T-helper 2 cell treated with Interferon-gamma antibody and Interleukin-4, amounts not matched to agents 5 μg/mL and 100 μg/mL, for 36 hours (primary cell): ENCODE measurements around the gene LDHD.
A peak's percentile ranks its signal among the peaks of the same experiment; 100 is the strongest.

Source experiments
- DNase-seq: peaks from one replicate; pipeline ENCODE4 v3.0.0; 2021; ENCODE audit warnings: low spot score
- H3K27ac Mint-ChIP-seq: one replicate; pipeline ENCODE4 v1.8.0; 2021; ENCODE audit warnings: mild to moderate bottlenecking, mixed read lengths
- H3K27me3 Mint-ChIP-seq: one replicate; pipeline ENCODE4 v1.8.0; 2021; ENCODE audit warnings: low read depth, mixed read lengths
- H3K36me3 Mint-ChIP-seq: one replicate; pipeline ENCODE4 v1.8.0; 2021; ENCODE audit warnings: low read depth, mixed read lengths
- H3K4me1 Mint-ChIP-seq: one replicate; pipeline ENCODE4 v1.8.0; 2021; ENCODE audit warnings: low read depth, mixed read lengths
- H3K4me3 Mint-ChIP-seq: one replicate; pipeline ENCODE4 v1.8.0; 2022; ENCODE audit warnings: mild to moderate bottlenecking, moderate library complexity, mixed read lengths
- H3K9me3 Mint-ChIP-seq: one replicate; pipeline ENCODE4 v1.8.0; 2021; ENCODE audit warnings: mixed read lengths

Gene LDHD

GRCh38 chr16:75110637-75111513 is 5.7 kb downstream of the LDHD start:
- peak overlapping the region; percentile 80 for H3K27ac Mint-ChIP-seq
- no peaks in the 10 kb centered on the region for H3K9me3 Mint-ChIP-seq
- H3K4me1 Mint-ChIP-seq = peaks cover 43% of the 10 kb centered on the region
- no peaks in the 10 kb centered on the region for H3K27me3 Mint-ChIP-seq
- DNase-seq = peak; percentile 78
- H3K4me3 Mint-ChIP-seq = peak overlapping the region; percentile 69
- H3K36me3 Mint-ChIP-seq = no peaks in the 10 kb centered on the region

- Mint-ChIP-seq H3K36me3 (no peaks in the 10 kb centered on the region), H3K9me3 (no peaks in the 10 kb centered on the region), H3K4me1 (peaks cover 53% of the 10 kb centered on the region), H3K27ac (peak overlapping the region; percentile 87), H3K27me3 (no peaks in the 10 kb centered on the region), H3K4me3 (peak overlapping the region; percentile 69)
- no peak for DNase-seq
These were observed 6.8 kb downstream of the LDHD start for GRCh38 chr16:75109732-75110243.

GRCh38 chr16:75108792-75109731 is 7.5 kb downstream of the LDHD start:
- Mint-ChIP-seq H3K9me3 (peaks cover 2% of the 10 kb centered on the region), H3K27ac (peak overlapping the region; percentile 87), H3K4me3 (peak overlapping the region; percentile 69), H3K36me3 (peaks cover 5% of the 10 kb centered on the region), H3K4me1 (peaks cover 56% of the 10 kb centered on the region), H3K27me3 (no peaks in the 10 kb centered on the region)
- peak; percentile 79 for DNase-seq

GRCh38 chr16:75107505-75107904 is 9.1 kb downstream of the LDHD start:
- H3K4me3 Mint-ChIP-seq = no peak overlapping the region
- H3K9me3 Mint-ChIP-seq = peaks cover 4% of the 10 kb centered on the region
- H3K27ac Mint-ChIP-seq = no peak overlapping the region
- peaks cover 56% of the 10 kb centered on the region for H3K4me1 Mint-ChIP-seq
- H3K27me3 Mint-ChIP-seq = no peaks in the 10 kb centered on the region
- H3K36me3 Mint-ChIP-seq = peaks cover 7% of the 10 kb centered on the region
- DNase-seq = no peak

- no peak for DNase-seq
- H3K36me3 Mint-ChIP-seq = peaks cover 7% of the 10 kb centered on the region
- H3K27me3 Mint-ChIP-seq = no peaks in the 10 kb centered on the region
- peaks cover 4% of the 10 kb centered on the region for H3K9me3 Mint-ChIP-seq
- H3K4me3 Mint-ChIP-seq = no peak overlapping the region
- peaks cover 56% of the 10 kb centered on the region for H3K4me1 Mint-ChIP-seq
- H3K27ac Mint-ChIP-seq = peak overlapping the region; percentile 3
These were observed 10.0 kb downstream of the LDHD start for GRCh38 chr16:75106351-75107274.

- H3K4me1 Mint-ChIP-seq = peaks cover 49% of the 10 kb centered on the region
- H3K27me3 Mint-ChIP-seq = no peaks in the 10 kb centered on the region
- peak overlapping the region; percentile 38 for H3K27ac Mint-ChIP-seq
- no peak overlapping the region for H3K4me3 Mint-ChIP-seq
- peaks cover 4% of the 10 kb centered on the region for H3K9me3 Mint-ChIP-seq
- no peak for DNase-seq
- H3K36me3 Mint-ChIP-seq = peaks cover 7% of the 10 kb centered on the region
These were observed 11.1 kb downstream of the LDHD start for GRCh38 chr16:75105306-75106061.

- Mint-ChIP-seq H3K36me3 (peaks cover 7% of the 10 kb centered on the region), H3K27ac (no peak overlapping the region), H3K4me1 (peaks cover 49% of the 10 kb centered on the region), H3K4me3 (no peak overlapping the region), H3K9me3 (peaks cover 4% of the 10 kb centered on the region), H3K27me3 (no peaks in the 10 kb centered on the region)
- DNase-seq = no peak
These were observed 11.7 kb downstream of the LDHD start for GRCh38 chr16:75104836-75105235.

GRCh38 chr16:75103994-75104393 is 12.6 kb downstream of the LDHD start:
- DNase-seq = no peak
- peaks cover 7% of the 10 kb centered on the region for H3K36me3 Mint-ChIP-seq
- H3K27me3 Mint-ChIP-seq = no peaks in the 10 kb centered on the region
- peaks cover 50% of the 10 kb centered on the region for H3K4me1 Mint-ChIP-seq
- peaks cover 4% of the 10 kb centered on the region for H3K9me3 Mint-ChIP-seq
- H3K27ac Mint-ChIP-seq = peak overlapping the region; percentile 14
- H3K4me3 Mint-ChIP-seq = no peak overlapping the region

- Mint-ChIP-seq H3K27ac (peak overlapping the region; percentile 27), H3K27me3 (no peaks in the 10 kb centered on the region), H3K9me3 (peaks cover 4% of the 10 kb centered on the region), H3K4me3 (no peak overlapping the region), H3K36me3 (peaks cover 9% of the 10 kb centered on the region), H3K4me1 (peaks cover 48% of the 10 kb centered on the region)
- no peak for DNase-seq
These were observed 14.0 kb downstream of the LDHD start for GRCh38 chr16:75102595-75102994.

- H3K27ac Mint-ChIP-seq = peak overlapping the region; percentile 9
- H3K27me3 Mint-ChIP-seq = no peaks in the 10 kb centered on the region
- peaks cover 9% of the 10 kb centered on the region for H3K36me3 Mint-ChIP-seq
- H3K4me1 Mint-ChIP-seq = peaks cover 47% of the 10 kb centered on the region
- DNase-seq = no peak
- peaks cover 4% of the 10 kb centered on the region for H3K9me3 Mint-ChIP-seq
- no peak overlapping the region for H3K4me3 Mint-ChIP-seq
These were observed 14.9 kb downstream of the LDHD start for GRCh38 chr16:75101635-75102034.

GRCh38 chr16:75100603-75100990 is 16.0 kb downstream of the LDHD start:
- Mint-ChIP-seq H3K36me3 (peaks cover 9% of the 10 kb centered on the region), H3K27ac (peak overlapping the region; percentile 88), H3K9me3 (peaks cover 4% of the 10 kb centered on the region), H3K4me3 (peak overlapping the region; percentile 68), H3K27me3 (no peaks in the 10 kb centered on the region), H3K4me1 (peaks cover 49% of the 10 kb centered on the region)
- DNase-seq = no peak

- H3K36me3 Mint-ChIP-seq = peaks cover 9% of the 10 kb centered on the region
- H3K4me3 Mint-ChIP-seq = peak overlapping the region; percentile 68
- peaks cover 4% of the 10 kb centered on the region for H3K9me3 Mint-ChIP-seq
- peak overlapping the region; percentile 88 for H3K27ac Mint-ChIP-seq
- DNase-seq = peak; percentile 52
- H3K27me3 Mint-ChIP-seq = no peaks in the 10 kb centered on the region
- H3K4me1 Mint-ChIP-seq = peaks cover 43% of the 10 kb centered on the region
These were observed 16.6 kb downstream of the LDHD start for GRCh38 chr16:75099738-75100602.
